ENCODE measurements around the gene BBS9.
"Not testable (repeated sequence)": the region's sequence is repeated elsewhere in the genome, so short reads cannot be mapped to it uniquely, and the experiment has no call there.

The BBS9 gene

DNA sequence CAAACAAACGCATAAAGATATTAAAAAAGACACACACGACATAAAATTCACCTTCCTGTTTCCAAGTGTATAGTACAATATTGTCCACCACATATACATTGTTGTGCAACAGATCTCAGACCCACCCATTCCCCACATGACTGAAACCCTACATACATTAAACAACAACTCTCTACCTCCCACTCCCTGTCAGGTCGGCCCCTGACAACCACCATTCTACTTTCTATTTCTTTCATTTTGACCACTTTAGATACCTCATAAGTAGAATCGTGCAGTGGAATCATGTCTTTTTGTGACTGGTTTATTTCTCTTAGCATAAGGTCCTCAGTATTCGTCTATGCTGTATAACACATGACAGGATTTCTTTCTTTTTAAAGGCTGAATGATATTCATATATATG lies 320.5 kb downstream of the BBS9 start:
- no peak for DNase-seq

- no peak for DNase-seq
These were observed 323.6 kb downstream of the BBS9 start for GRCh38 chr7:33452805-33453502.

GRCh38 chr7:33457039-33457438 lies 327.7 kb downstream of the BBS9 start:
- no peak for DNase-seq

DNA sequence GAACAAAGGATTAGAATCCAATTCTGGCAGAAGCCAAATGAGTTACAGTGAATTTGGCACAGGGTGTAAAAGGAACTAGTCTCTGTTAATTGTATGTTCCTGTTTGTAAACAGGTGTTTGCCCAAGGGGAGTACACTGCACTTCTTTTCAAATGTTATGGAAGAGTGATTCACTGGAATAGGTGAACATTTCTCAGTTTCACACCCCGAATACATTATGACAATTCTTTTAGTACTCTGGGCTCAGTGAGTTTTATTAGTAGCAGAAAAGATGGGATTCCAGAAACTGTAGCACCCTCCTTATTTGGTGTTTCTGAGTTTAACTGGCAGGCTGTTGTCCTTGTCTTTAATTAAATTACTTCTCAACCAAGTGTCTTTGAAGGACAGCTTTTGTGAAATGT lies 329.2 kb downstream of the BBS9 start:
- no peak for DNase-seq

DNA sequence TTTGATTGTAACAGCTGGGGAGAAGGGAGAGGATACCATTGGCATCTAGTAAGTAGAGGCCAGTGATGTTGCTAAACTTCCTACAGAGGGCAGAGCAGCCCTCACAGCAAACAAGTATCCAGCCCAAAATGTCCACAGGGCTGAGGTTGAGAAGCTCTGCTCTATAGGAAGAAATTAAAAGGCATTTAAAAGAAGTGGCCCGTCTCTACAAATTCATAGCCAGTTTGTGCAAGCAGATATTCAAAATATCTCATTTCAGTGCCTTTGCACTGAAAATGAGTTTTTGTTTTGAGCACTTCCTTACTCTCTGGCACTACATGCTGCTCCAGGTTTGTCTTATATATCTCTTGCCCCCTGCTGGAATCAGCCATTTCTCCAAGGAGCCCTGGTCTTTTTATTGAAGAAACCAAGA lies 330.0 kb downstream of the BBS9 start:
- no peak for DNase-seq

DNA sequence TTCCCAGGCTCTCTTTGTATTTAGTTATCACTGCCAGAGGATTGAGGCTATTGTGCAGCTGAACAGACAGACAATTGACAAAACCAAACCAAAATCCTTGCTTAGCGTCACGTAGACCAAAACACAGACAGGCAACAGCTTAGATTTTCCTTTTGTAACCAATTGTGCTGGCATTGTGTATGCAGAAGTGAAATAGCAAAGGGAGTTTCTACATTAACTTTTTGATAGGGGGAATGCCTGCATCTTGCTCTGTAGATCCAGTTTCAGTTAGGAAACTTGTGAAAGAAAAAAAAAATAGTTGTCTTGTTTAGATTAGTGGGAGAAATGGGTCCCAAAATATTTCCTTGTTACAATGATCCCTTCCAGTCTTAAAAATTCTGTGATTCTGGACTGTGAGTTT lies 333.8 kb downstream of the BBS9 start:
- no peak for DNase-seq

DNA sequence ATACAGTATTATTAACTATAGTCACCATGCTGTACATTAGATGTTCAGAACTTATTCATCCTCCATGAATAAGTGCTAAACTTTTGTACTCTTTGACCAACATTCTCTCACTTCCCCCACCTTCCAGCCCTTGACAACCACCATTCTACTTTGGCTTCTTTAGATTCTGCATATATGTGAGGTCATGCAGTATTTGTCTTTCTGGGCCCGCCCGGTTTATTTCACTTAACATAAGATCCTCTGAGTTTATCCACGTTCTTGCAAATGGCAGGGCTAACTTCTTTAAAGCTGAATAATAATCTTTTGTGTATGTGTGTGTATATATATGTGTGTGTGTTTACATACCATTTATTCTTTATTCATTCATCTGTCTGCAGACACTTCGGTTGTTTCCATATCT lies 336.8 kb downstream of the BBS9 start:
- DNase-seq, result no peak

DNA sequence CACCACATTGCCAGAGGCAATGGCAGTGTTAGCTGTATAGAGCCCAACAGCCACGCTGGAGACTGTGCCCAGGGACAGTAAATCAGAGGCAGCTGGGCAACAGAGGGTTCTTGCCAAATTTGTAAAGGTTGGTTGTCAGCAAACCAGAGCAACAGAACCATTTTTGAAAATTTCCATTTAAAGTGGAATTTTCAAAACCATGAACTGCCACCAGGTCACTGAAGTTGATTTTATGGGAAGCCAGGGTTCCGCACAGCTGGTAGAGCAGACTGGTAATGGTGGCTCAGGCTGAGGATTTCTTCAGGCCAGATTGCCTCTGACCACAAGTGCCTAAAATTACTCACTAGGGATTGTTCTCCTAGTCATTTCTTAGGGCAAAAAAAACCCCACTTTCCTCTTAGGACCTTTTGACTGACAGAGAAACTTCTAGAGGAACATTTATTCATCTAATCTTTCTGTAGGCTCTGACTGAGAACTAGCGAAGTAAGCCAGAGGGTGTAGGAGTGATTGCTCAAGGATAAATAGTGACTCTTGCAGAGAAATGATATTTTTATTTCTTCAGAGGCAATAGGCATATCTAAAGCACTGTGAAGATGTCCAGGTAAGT lies 342.4 kb downstream of the BBS9 start:
- no peak for DNase-seq

DNA sequence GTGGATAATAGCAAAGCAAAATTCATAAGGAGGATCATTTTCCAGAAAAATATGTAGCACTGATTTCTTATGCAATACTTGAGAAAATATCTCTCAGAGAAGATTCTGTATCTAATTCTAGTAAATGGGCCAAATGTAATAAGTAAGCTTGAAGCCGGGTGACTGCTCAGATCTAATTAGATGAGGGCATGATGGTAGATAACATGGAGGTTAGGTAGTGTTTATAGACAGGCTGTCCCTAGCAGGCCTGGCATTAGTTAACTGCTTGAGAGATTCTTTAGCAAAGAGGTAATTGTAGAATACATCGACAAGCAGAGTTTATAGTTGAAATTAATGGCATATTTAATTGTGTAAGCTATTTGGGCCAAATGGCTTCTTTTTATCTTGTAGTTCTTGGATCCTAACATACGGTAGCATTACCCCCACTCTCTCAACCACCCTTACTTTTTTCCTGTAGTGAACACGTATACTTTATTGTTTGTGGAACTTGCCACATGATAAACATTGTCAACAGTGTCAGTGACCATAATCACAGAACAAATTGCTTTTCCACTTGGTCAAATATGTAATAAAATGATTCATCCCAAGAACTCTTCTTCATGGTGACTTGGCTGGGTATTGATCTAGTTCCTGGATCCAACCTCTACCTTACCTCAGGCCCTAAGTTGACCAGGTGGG lies 343.1 kb downstream of the BBS9 start:
- DNase-seq, result no peak

DNA sequence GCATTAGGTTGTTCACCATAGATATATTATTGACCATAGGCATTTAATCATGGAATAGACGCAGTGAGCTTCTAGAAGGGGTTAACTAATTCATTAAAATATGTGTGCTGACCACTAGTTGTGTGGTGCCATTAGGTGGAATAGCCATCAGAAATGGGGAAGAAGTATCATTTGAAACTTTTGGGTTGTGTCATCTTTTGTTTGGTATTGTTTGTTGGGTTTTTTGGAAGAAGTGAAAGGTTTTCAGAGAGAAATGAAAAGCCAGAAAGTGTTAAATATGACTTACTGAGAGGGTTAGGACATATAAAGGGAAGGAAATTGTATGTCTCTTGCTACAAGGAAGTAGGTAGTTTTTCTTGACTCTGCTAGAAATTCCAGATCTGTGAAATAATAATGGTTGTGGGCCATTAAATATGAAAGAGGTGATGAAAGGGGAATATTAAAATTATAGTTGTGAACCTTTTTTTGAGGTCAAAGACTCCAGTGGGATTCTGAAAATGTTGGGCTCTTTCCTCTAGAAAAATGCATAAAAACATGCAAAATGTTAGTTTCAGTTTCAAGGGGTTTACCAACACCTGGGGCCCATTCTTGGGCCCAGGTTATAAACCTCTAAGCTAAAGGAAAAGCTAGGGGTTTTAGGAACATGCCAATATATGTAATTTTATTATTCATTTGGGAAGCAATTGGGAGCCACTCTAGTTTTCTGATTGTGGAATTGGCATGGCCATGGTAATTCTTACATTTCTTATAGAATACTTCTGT lies 348.5 kb downstream of the BBS9 start:
- DNase-seq, result no peak

- DNase-seq, result not testable (repeated sequence)
These were observed 355.1 kb downstream of the BBS9 start for GRCh38 chr7:33484476-33484875.

DNA sequence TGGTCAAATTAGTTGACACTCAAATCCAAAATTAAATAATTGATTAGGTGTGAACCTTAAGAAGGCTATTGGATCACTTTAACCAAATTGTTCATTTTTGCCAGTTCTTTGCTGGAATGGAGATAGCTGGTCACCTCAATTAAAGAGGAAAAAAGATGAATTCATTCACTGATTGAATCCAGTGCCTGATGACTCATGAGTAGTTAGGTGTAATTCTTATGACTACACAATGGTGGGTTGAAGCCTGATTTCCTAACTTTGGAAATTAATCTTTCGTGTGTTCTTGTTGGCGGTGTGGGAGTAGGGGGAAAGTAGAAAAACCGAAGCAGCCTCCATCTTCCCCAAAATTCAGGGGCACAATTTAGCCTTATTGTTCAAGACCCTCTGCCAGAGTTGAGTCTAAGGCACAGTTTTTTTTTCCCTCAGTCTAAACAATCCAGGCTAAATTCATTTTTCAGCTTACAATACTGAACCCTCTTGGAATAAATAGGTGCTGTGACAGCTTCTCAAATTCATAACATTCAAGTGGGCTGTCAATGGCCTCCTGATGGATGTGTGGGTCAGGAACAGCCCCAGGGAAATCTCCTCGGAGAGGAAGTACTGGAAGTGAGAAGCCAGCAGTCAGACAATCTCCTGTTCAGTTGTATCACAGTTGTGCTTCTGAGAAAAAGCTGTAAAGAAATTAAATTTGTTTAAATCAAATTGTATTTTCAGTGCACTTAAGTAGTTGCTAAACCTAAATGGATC lies 356.6 kb downstream of the BBS9 start:
- no peak for DNase-seq

GRCh38 chr7:33486633-33487032 lies 357.3 kb downstream of the BBS9 start:
- DNase-seq, result no peak

DNA sequence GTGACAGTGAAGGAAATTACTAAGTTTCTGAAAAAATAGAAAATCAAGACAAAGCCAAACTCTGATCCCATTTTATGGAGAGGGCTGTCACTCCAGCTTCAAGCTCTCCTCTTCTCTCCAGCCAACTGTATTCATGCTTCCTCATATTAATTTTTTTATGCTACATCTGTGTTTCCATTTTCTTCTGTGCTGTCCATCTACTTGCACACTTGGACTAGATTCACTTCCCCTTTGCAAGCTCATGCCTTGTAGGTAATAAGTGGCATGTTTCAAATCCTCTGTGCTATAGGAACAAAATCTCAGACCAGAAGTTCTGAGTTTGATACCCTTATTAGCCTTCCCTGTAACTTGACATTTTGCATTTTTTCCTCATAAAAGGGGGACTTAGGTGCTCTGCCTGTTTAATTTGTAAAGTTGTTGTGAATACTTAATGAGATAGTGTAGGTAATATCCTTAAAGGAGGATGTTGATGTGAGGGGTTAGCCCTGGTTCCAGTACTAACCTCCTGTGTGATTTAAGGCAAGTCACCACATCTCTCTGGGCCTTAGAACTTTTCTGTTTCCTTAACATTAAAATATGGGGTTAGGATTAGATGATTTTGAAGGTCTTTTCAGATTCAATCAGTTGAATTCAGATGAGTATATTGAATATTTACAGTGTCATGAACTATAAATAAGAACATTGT lies 358.8 kb downstream of the BBS9 start:
- no peak for DNase-seq

DNA sequence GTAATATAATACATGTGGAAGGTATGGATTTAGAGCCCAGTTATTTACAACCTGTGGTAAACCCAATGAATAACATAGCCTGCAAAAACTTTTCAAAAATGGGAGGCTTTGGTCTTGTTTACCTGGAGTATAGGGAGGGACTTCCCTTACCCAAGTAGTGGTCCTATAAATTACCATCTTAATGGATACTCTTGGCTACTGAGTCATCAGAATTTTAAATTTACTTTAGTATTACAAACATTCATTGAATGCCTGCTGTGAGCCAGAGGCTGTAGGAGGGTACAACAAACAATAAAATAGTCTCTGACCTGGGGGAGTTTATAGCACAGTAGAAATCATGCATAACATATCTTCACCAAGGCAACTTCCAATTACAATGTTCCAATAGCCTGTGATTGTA lies 365.1 kb downstream of the BBS9 start:
- no peak for DNase-seq

DNA sequence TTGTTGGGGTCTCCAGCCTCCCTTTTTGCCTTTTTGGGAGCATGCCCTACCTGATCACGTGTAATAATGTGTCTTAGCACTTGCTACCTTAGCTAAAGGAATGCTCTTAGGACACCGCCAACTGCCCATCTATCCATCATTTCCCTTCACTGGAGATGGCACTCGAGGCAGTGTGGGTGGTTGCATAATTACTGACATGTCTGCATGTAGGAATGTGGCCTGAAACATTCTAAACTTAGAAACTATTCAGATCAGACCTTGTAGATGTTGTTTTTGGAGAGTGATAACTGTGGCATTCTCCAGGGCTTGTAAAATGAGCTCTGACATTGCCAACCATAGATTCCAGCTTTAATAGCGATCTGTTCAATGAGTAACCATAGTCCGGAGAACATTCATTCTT lies 365.8 kb downstream of the BBS9 start:
- no peak for DNase-seq

GRCh38 chr7:33497051-33497450 lies 367.7 kb downstream of the BBS9 start:
- no peak for DNase-seq

DNA sequence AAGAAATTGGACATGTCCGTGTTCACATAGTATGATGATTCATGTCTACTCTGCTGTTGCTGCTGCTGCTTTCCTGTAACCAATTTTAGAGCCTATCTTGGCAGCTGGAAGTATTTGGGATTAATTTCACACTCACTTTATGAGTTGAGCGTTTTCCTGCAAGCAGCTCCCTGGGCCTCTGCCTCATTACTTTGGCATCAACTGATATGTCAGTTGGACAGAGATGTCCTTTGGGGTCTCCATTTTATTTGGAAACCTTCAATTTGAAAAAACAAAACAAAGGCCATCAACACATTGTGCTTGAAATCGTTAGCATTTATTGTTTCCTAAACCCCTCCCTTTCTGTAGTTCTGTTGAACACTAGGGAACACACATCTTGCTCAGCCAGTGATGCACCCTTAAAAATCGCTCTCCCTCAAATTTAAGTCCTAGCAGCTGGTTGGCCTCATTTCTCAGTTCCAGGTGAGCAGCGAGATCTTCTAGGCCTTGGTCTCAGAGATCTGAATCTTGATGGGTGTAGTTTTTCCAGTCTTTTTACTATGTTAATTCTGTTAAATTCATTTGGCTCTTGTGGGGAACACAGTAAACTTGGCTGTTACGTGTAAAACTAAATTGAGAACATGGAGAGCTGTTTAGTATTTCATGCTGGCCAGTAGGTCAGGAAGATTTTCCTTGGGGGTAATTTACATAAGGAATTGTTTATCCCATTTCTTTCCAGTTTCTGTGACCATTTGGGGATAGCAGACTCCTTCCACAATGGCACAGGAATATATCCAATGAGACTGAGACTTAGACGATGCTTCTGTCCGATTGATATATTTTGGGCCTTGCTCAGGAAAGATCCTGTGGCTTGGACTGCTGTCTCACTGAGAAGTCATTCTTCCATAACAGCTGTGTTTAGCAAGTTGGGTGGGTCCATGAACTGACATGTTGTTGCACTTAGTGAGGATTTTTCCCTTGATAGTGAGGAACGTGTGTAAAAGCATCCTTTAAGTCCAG lies 371.6 kb downstream of the BBS9 start:
- no peak for DNase-seq

DNA sequence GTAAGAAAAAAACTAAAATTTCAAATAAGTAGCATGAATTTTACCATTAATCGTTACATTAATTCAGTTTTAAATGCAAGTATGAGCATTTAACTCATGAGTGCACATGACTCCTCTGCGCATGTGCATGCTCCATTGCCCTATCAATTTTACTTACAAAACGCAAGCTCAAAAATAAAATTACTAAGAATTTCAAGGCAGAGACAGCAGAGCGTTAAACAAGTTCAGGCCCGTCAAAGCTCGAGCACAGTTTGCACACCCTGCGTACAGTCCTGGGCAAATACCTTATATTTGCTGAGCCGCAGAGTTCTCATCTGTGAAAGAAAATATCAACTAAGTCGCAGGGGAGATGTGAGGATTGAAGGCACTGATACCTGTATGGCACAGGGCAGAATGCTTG lies 373.6 kb downstream of the BBS9 start:
- DNase-seq, result no peak

GRCh38 chr7:33503736-33504135 lies 374.4 kb downstream of the BBS9 start:
- DNase-seq, result no peak

DNA sequence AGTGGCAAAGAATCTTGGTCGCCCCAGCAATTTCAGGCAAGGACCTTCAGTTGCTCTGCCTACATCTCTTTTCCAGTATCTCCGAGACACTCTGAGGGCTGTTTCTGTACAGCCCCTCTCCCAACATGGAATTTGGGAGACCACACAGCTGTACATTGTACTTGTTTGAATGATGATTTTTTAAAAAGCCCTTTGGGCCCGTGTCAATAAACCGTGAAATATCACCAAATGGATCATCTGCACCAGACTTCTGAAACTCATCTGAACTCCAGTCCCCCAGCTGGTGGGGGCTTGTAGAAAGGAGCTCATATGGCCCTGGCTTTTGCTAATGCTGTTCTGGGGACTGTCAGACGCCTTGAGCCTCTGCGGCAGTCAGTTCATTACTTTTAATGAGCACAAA lies 374.9 kb downstream of the BBS9 start:
- DNase-seq, result no peak

Data from NCI-H1930 (cell line).